CD4-positive, CD25-positive, alpha-beta regulatory T cell (primary cell): ENCODE measurements around the gene SGMS1. TPM values are rescaled to one million over a fixed set of nuclear protein-coding genes. Genes with fewer than 3 reads are reported as not detected.

ENCODE experiments used
- ATAC-seq, 2 donors: fragments of 150-1000 bp; cut with Tn5 transposase; one replicate each; pipeline ENCODE4 v1.10.0; 2021; ENCODE audit warnings: low read depth in 2 of 2, moderate number of reproducible peaks in 2 of 2, moderate library complexity in 1 of 2
- DNase-seq, 3 donors: peaks; one replicate each; pipeline versions ENCODE4 v3.0.0 to v3.0.0-alpha.2; 2012 to 2022; ENCODE audit warnings: mixed read lengths in 1 of 3
- H3K27ac ChIP-seq: one replicate; pipeline ENCODE4 v1.7.0; 2013; ENCODE audit warnings: mild to moderate bottlenecking, low read length; ENCODE audit not compliant: insufficient read depth, poor library complexity, severe bottlenecking
- H3K27me3 ChIP-seq: one replicate; pipeline ENCODE4 v1.7.0; 2013; ENCODE audit warnings: low read length; ENCODE audit not compliant: control insufficient read depth, insufficient read depth
- H3K36me3 ChIP-seq: one replicate; pipeline ENCODE4 v1.7.0; 2013; ENCODE audit warnings: mild to moderate bottlenecking, low read length, moderate library complexity; ENCODE audit not compliant: control insufficient read depth, insufficient read depth
- H3K4me1 ChIP-seq: 2 replicates; pipeline ENCODE4 v1.7.0; 2013; ENCODE audit warnings: mild to moderate bottlenecking, low read length; ENCODE audit not compliant: insufficient read depth, control insufficient read depth, poor library complexity, severe bottlenecking
- H3K4me3 ChIP-seq: one replicate; pipeline ENCODE4 v1.7.0; 2013; ENCODE audit warnings: low read depth, mild to moderate bottlenecking, low read length, moderate library complexity
- H3K9me3 ChIP-seq, 2 experiments: 1 replicate in 1 of 2; 2 replicates in 1 of 2; pipeline ENCODE4 v1.7.0; 2013; ENCODE audit warnings: low read length in 2 of 2, mild to moderate bottlenecking in 1 of 2, moderate library complexity in 1 of 2; ENCODE audit not compliant: control insufficient read depth in 2 of 2
- H3K27ac Mint-ChIP-seq, 3 donors: one replicate each; pipeline ENCODE4 v1.8.0; 2020 to 2022; ENCODE audit warnings: mild to moderate bottlenecking in 3 of 3, mixed read lengths in 3 of 3, moderate library complexity in 2 of 3
- H3K27me3 Mint-ChIP-seq: one replicate; pipeline ENCODE4 v1.8.0; 2022; ENCODE audit warnings: mild to moderate bottlenecking, mixed read lengths
- H3K36me3 Mint-ChIP-seq: one replicate; pipeline ENCODE4 v1.8.0; 2020; ENCODE audit warnings: mixed read lengths
- H3K4me1 Mint-ChIP-seq, 4 donors: one replicate each; pipeline ENCODE4 v1.8.0; 2020 to 2022; ENCODE audit warnings: mixed read lengths in 4 of 4, mild to moderate bottlenecking in 1 of 4
- H3K4me3 Mint-ChIP-seq, 4 donors: one replicate each; pipeline ENCODE4 v1.8.0; 2020 to 2022; ENCODE audit warnings: mild to moderate bottlenecking in 4 of 4, mixed read lengths in 4 of 4, moderate library complexity in 3 of 4
- H3K9me3 Mint-ChIP-seq, 7 donors: one replicate each; pipeline ENCODE4 v1.8.0; 2020 to 2022; ENCODE audit warnings: mixed read lengths in 7 of 7, mild to moderate bottlenecking in 3 of 7, moderate library complexity in 2 of 7
- polyA plus RNA-seq, 4 donors: library from polyadenylated mRNA; unstranded; fragments of 300-500 nt; fragmentation: Illumina TruSeq; gene quantifications; one replicate each; pipeline ENCODE4 v1.2.3, GENCODE V29; 2021
- total RNA-seq: library from RNA; stranded (reverse); gene quantifications from one replicate; pipeline ENCODE4 v1.2.3, GENCODE V29; 2022

Gene SGMS1
- total and polyA plus RNA-seq, 5 donors from 2014 or later, result 25.7 to 241 (median 33.0) TPM

DNA sequence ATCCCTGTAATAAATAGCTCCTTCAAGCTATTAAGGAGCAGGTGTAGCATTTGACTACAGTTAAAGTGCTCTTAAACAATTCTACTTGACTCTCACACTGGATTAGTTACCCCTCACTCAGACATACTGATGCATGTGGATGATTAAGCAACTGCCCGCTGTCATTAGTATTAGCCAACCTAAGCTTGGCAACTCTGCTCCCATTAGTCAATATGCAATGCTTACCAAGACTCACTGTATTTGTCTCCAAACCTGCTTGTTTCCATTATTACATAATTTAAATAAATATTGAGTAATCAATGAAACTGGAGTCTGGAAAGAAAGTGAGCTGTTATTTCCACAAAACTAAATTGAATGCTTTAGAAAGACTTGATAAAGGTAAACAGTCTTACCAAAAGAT, 228.5 kb downstream of the SGMS1 start:
- Histone ChIP-seq H3K36me3 (peaks cover 4% of the 10 kb centered on the region), H3K27ac (peak overlapping the region; percentile 74), H3K4me3 (peak overlapping the region; percentile 72), H3K4me1 (peaks cover 75% of the 10 kb centered on the region), H3K27me3 (no peaks in the 10 kb centered on the region), H3K9me3 (no peaks in the 10 kb centered on the region)
- H3K9me3 Mint-ChIP-seq, result no peaks in the 10 kb centered on the region
- H3K36me3 Mint-ChIP-seq, result peaks cover 6% of the 10 kb centered on the region
- H3K4me3 Mint-ChIP-seq, result peak overlapping the region; percentile 20 to 82 (median 36)
- no peak for DNase-seq
- no peaks in the 10 kb centered on the region for H3K27me3 Mint-ChIP-seq
- H3K4me1 Mint-ChIP-seq, result peaks cover 61 to 88% (median 74%) of the 10 kb centered on the region in 4 donors
- no peak for ATAC-seq
- H3K27ac Mint-ChIP-seq, result peak overlapping the region; percentile 36 to 95 (median 43)

DNA sequence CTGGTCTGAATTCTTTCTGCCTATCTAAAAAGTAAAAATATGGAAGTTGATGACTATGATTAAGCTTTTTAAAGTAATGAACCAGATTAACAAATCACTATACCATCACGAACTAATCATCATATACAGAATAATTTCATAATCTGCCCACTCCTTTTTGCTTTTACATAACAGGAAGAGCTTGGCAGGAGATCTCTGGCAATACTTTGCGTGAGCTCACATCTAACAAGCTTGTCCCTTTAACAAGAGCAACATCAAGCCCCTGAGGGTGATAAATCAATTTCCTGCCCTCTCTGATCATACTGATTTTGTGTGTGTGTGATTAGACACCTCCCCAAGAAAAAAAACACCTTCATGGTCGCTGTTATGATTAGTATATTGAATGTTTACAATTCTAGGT, 228.9 kb downstream of the SGMS1 start:
- Mint-ChIP-seq H3K27ac (peak overlapping the region; percentile 36 to 95 (median 43)), H3K4me1 (peaks cover 59 to 85% (median 72%) of the 10 kb centered on the region in 4 donors), H3K36me3 (peaks cover 6% of the 10 kb centered on the region), H3K4me3 (peak overlapping the region; percentile 20 to 82 (median 36)), H3K9me3 (no peaks in the 10 kb centered on the region), H3K27me3 (no peaks in the 10 kb centered on the region)
- no peaks in the 10 kb centered on the region for H3K27me3 ChIP-seq
- peaks cover 4% of the 10 kb centered on the region for H3K36me3 ChIP-seq
- DNase-seq (peak in 2 of 3 donors; percentile 30 to 74), ATAC-seq (peak; percentile 23 to 48)
- H3K9me3 ChIP-seq, result no peaks in the 10 kb centered on the region
- peak overlapping the region; percentile 72 for H3K4me3 ChIP-seq
- peaks cover 73% of the 10 kb centered on the region for H3K4me1 ChIP-seq
- H3K27ac ChIP-seq, result peak overlapping the region; percentile 74

DNA sequence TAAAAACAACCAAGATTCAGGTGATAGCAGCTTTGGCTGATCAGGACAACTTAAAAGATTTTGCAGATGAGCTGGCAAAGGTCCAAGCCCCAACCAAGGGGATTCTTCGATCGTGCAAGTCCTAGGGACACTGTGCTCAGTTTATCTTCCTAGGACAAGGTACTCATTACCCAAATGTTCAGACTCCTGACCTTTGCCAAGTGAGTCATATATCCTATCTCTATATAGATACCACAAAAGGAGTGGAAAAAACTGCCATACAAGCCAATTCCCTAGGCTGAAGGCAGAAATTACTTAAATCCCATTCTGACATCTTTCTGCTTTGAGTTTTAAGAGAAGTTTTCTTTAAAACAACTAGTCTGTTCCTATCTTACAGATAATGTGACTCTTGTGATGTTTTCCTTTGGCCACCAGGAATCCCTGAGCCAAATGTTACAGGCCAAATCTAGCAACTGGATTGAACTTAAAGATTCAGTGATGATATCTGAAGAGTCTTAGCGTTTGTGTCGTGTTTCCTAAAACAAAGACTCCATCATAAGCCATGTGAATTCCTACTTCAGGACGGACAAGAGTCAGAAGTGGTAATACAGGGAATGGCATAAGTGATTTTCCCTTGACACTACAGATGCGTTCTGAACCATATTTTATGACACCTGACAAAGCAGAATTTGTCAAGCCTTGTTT, 229.8 kb downstream of the SGMS1 start:
- Histone ChIP-seq H3K27ac (no peak overlapping the region), H3K9me3 (no peaks in the 10 kb centered on the region), H3K4me1 (peaks cover 72% of the 10 kb centered on the region), H3K27me3 (no peaks in the 10 kb centered on the region), H3K36me3 (peaks cover 4% of the 10 kb centered on the region), H3K4me3 (peak overlapping the region; percentile 72)
- DNase-seq (no peak), ATAC-seq (no peak)
- H3K9me3 Mint-ChIP-seq, result no peaks in the 10 kb centered on the region
- H3K27ac Mint-ChIP-seq, result peak overlapping the region; percentile 21 to 79 (median 43)
- H3K4me1 Mint-ChIP-seq, result peaks cover 58 to 82% (median 71%) of the 10 kb centered on the region in 4 donors
- no peaks in the 10 kb centered on the region for H3K27me3 Mint-ChIP-seq
- peaks cover 6% of the 10 kb centered on the region for H3K36me3 Mint-ChIP-seq
- H3K4me3 Mint-ChIP-seq, result peak overlapping the region in 2 of 4 donors; percentile 4 to 21

DNA sequence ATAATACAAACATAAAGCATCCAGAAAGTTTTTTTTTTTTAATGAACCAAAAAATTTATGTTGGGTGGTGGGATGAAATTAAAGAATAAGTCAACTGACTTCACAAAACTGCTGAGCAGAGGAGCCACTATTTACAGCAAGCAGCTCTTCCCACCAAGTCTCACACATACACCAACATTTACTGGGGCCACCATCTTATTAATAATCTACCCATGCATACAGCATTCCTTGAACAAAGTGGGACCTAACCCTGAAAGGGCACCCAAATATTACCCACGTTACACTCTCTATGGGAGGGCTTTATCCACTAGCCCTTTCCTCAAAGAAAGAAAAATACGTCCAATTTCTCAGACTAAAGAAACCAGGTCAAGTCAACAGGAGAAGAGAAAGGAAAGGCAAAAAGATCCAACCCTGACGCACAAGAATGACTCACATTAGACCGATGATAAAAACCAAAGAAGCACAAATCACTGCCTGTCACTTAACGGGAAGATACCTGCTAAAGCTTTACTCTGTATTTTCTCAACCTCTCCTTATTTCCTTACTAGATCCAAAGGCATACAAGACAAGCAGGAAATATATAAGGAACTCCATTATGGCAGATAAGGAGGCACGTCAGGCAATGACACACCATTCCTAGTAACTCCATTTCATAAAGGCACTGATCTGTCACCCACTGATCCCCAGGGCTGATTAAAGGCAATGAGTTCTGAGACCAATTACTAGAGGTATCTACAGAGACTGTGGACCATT, 230.6 kb downstream of the SGMS1 start:
- DNase-seq (no peak), ATAC-seq (no peak)
- H3K36me3 Mint-ChIP-seq, result peaks cover 6% of the 10 kb centered on the region
- peaks cover 56 to 83% (median 69%) of the 10 kb centered on the region in 4 donors for H3K4me1 Mint-ChIP-seq
- H3K27ac Mint-ChIP-seq, result peak overlapping the region; percentile 2 to 46 (median 43)
- Histone ChIP-seq H3K27me3 (no peaks in the 10 kb centered on the region), H3K27ac (peak overlapping the region; percentile 38), H3K9me3 (no peaks in the 10 kb centered on the region), H3K4me3 (peak overlapping the region; percentile 72), H3K4me1 (peaks cover 68% of the 10 kb centered on the region), H3K36me3 (peaks cover 4% of the 10 kb centered on the region)
- H3K27me3 Mint-ChIP-seq, result no peaks in the 10 kb centered on the region
- no peaks in the 10 kb centered on the region for H3K9me3 Mint-ChIP-seq
- peak overlapping the region in 3 of 4 donors; percentile 13 to 82 (median 50) for H3K4me3 Mint-ChIP-seq

DNA sequence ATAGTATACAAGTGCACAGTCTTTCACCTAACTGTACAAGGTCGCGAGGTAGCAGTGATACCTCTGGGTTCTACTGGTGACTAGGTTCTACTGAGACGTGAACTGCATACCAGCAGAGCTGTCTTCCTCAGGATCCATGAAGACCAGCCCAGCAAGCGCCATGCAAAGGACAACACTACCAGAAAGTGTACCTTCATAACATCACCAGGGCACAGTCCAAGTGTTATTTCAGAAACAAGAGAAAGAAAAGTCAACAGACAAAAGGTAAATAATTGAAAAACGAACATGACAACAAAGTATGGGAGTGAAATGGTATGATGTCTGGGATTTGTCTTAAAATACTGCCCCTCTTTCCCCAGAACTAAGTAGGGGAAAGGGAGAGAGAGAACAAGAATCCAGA, 231.3 kb downstream of the SGMS1 start:
- no peaks in the 10 kb centered on the region for H3K9me3 ChIP-seq
- no peaks in the 10 kb centered on the region for H3K27me3 ChIP-seq
- Mint-ChIP-seq H3K9me3 (no peaks in the 10 kb centered on the region), H3K27me3 (no peaks in the 10 kb centered on the region), H3K4me1 (peaks cover 55 to 84% (median 70%) of the 10 kb centered on the region in 4 donors), H3K36me3 (peaks cover 6% of the 10 kb centered on the region), H3K27ac (peak overlapping the region in 1 of 3 donors; percentile 70), H3K4me3 (peak overlapping the region in 3 of 4 donors; percentile 27 to 56 (median 50))
- H3K27ac ChIP-seq, result no peak overlapping the region
- DNase-seq (no peak), ATAC-seq (no peak)
- H3K4me1 ChIP-seq, result peaks cover 69% of the 10 kb centered on the region
- peaks cover 4% of the 10 kb centered on the region for H3K36me3 ChIP-seq
- H3K4me3 ChIP-seq, result peak overlapping the region; percentile 72

DNA sequence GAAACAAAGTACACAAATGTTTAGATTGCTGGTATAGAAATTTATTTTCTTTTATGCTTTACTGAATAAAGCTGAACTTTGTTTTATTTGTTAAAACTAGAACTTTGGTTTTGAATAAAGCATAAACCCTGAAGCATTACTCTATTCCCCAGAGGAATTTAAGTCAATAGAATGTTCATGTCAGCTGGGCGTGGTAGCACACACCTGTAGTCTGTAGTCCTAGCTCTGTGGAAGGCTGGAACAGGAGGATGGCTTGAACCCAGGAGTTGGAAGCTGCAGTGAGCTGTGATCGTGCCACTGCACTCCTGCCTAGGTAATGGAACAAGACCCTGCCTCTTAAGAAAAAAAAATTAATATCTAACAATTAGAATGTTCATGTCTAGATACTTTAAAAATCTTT, 233.5 kb downstream of the SGMS1 start:
- DNase-seq, result no peak
- Mint-ChIP-seq H3K36me3 (peaks cover 9% of the 10 kb centered on the region), H3K4me1 (peaks cover 49 to 85% (median 68%) of the 10 kb centered on the region in 4 donors), H3K9me3 (no peaks in the 10 kb centered on the region), H3K27me3 (no peaks in the 10 kb centered on the region), H3K27ac (peak overlapping the region in 1 of 3 donors; percentile 52), H3K4me3 (peak overlapping the region in 1 of 4 donors; percentile 50)
- no peaks in the 10 kb centered on the region for H3K27me3 ChIP-seq
- H3K9me3 ChIP-seq, result no peaks in the 10 kb centered on the region
- H3K4me1 ChIP-seq, result peaks cover 66% of the 10 kb centered on the region
- no peak overlapping the region for H3K27ac ChIP-seq
- H3K36me3 ChIP-seq, result peaks cover 4% of the 10 kb centered on the region
- no peak for ATAC-seq
- H3K4me3 ChIP-seq, result peak overlapping the region; percentile 13

DNA sequence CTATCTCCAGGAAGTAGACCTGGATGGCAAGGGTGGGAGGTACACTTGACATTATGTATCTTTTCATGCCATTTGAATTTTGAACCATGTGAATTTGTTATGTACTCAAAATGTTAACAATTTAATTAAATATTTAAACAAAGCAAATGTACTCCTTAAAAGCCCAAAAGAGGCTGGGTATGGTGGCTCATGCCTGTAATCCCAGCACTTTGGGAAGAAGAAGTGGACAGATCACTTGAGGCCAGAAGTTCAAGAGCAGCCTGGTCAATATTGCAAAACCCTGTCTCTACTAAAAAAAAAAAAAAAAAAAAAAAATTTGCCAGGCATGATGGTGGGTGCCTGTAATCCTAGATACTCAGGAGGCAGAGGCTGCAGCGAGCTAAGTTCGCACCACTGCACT, 235.6 kb downstream of the SGMS1 start:
- Histone ChIP-seq H3K4me1 (peaks cover 65% of the 10 kb centered on the region), H3K27me3 (no peaks in the 10 kb centered on the region), H3K9me3 (no peaks in the 10 kb centered on the region), H3K4me3 (peak overlapping the region; percentile 38), H3K36me3 (peaks cover 4% of the 10 kb centered on the region), H3K27ac (peak overlapping the region; percentile 39)
- ATAC-seq (no peak), DNase-seq (no peak)
- Mint-ChIP-seq H3K4me1 (peaks cover 57 to 84% (median 70%) of the 10 kb centered on the region in 4 donors), H3K27ac (peak overlapping the region in 1 of 3 donors; percentile 87), H3K27me3 (no peaks in the 10 kb centered on the region), H3K36me3 (peaks cover 9% of the 10 kb centered on the region), H3K9me3 (no peaks in the 10 kb centered on the region), H3K4me3 (peak overlapping the region in 1 of 4 donors; percentile 13)
